ENCODE measurements around the gene PSMA3. TPM values are rescaled to one million over a fixed set of nuclear protein-coding genes. Genes with fewer than 3 reads are reported as not detected.
A peak's percentile ranks its signal among the peaks of the same experiment; 100 is the strongest.

The PSMA3 gene
- polyA plus RNA-seq, 3 donors = 59.9 to 170 (median 147) TPM

DNA sequence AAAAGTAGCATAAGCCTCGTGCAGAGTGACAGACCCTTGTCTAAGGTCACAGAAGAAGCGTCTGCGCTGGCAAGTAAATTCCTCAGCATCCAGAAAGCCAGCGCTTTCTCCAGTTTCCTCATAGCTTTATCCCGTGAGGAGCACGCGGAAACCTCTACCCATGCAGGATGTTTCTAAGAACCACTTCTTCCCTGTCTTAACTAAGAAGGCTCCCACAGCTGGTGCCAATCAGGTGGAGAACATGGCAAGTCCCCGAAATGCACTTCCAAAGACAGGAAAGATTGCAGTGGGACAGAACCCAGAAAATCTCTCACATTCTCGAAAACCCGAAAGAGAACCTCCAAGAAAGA is 52.7 kb downstream of the PSMA3 start:
- peak; percentile 21 to 57 (median 43) for DNase-seq
- Histone ChIP-seq H3K4me3 (replicated peaks in 1 of 3; ENCODE audit: low read depth in 2 of 3, low read length in 3 of 3) (peak overlapping the region; percentile 55 to 95 (median 73)), H3K9me3 (replicated peaks in 1 of 2; ENCODE audit: control insufficient read depth in 1 of 2, insufficient read depth in 1 of 2, low read length in 2 of 2) (no peaks in the 10 kb centered on the region), H3K27me3 (ENCODE audit: control insufficient read depth in 2 of 2, insufficient read depth in 2 of 2, low read length in 2 of 2) (no peaks in the 10 kb centered on the region), H3K36me3 (replicated peaks in 1 of 2; ENCODE audit: control insufficient read depth in 1 of 2, insufficient read depth in 2 of 2, low read length in 2 of 2) (peaks cover 37 to 51% of the 10 kb centered on the region in 2 donors), H3K79me2 (ENCODE audit: insufficient read depth, low read length) (peaks cover 90% of the 10 kb centered on the region), H2AFZ (ENCODE audit: insufficient read depth, low read depth, low read length, poor library complexity, severe bottlenecking) (peak overlapping the region; percentile 66), H3K4me2 (replicated peaks; ENCODE audit: extremely low read depth, low read length, poor library complexity, severe bottlenecking) (peak overlapping the region; percentile 75), H3K27ac (ENCODE audit: low read depth in 1 of 2, low read length in 2 of 2) (peak overlapping the region; percentile 90), H4K20me1 (ENCODE audit: insufficient read depth, low read length) (peaks cover 83% of the 10 kb centered on the region), H3K9ac (ENCODE audit: insufficient read depth, low read length, poor library complexity, severe bottlenecking) (peak overlapping the region; percentile 76), H3K4me1 (ENCODE audit: control insufficient read depth in 1 of 2, insufficient read depth in 2 of 2, low read length in 2 of 2) (peaks cover 14 to 32% of the 10 kb centered on the region in 2 donors)
- Mint-ChIP-seq H3K9me3 (peaks cover 0 to 1% (median 0%) of the 10 kb centered on the region in 7 donors), H3K36me3 (peaks cover 36 to 46% of the 10 kb centered on the region in 2 donors), H3K4me3 (no peak overlapping the region), H3K27me3 (ENCODE audit: low read depth in 3 of 3) (no peaks in the 10 kb centered on the region), H3K27ac (no peak overlapping the region), H3K4me1 (peaks cover 32% of the 10 kb centered on the region)
- TF ChIP-seq CTCF (IDR thresholded peaks at IDR 0.05) = no peak
- WGBS (ENCODE audit: insufficient coverage) = 0% methylated on average over 10 of the region's 10 CpGs
- intact Hi-C loops (cut with micrococcal nuclease) = loop anchor here (5.0 to 10.0 kb wide), 2 partner anchors 55 to 127 kb away; partner anchors contain the start of genes KIAA0586 (in 1 of the 2), PSMA3 (in 1 of the 2) and TIMM9 (in 1 of the 2)

DNA sequence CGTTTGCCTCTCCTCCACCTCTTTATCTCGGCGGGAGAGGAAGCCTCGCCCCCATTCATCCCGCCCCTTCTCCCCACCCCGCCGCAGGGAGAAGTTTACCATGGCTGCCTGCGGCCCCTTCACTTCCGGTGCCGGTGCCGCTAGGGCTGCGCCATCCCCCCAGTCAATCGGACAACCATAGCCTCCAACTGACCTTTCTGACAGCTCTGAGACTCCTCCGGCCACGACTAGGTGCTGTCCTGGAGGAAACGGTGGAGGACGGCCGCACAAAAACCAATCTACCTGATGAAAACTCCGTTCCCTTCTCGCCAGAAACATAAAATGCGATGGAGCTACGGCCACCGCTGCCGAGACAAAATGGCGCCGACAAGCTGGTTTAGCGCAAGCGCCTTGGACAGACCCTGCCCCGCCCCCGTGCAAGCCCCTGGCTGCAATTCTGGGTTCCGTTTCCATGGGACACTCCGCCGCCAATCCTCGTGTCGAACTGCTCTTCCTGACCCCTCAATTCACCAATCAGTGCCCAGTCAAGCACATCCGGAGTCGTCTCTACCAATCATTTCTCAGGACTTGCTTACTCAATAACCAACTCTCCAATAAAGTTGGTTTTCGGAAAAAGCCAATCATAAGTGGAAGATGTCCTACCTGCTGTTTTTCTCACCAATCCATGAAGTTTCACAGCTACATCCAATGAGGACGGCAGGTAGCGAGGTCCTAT is 53.3 kb downstream of the PSMA3 start:
- Histone ChIP-seq H3K4me3 (replicated peaks in 1 of 3; ENCODE audit: low read depth in 2 of 3, low read length in 3 of 3) (peak overlapping the region; percentile 86 to 97 (median 95)), H3K36me3 (replicated peaks in 1 of 2; ENCODE audit: control insufficient read depth in 1 of 2, insufficient read depth in 2 of 2, low read length in 2 of 2) (peaks cover 36 to 51% of the 10 kb centered on the region in 2 donors), H4K20me1 (ENCODE audit: insufficient read depth, low read length) (peaks cover 83% of the 10 kb centered on the region), H2AFZ (ENCODE audit: insufficient read depth, low read depth, low read length, poor library complexity, severe bottlenecking) (peak overlapping the region; percentile 88), H3K4me1 (ENCODE audit: control insufficient read depth in 1 of 2, insufficient read depth in 2 of 2, low read length in 2 of 2) (peaks cover 14 to 32% of the 10 kb centered on the region in 2 donors), H3K27me3 (ENCODE audit: control insufficient read depth in 2 of 2, insufficient read depth in 2 of 2, low read length in 2 of 2) (no peaks in the 10 kb centered on the region), H3K9me3 (replicated peaks in 1 of 2; ENCODE audit: control insufficient read depth in 1 of 2, insufficient read depth in 1 of 2, low read length in 2 of 2) (no peaks in the 10 kb centered on the region), H3K27ac (ENCODE audit: low read depth in 1 of 2, low read length in 2 of 2) (peak overlapping the region; percentile 90), H3K9ac (ENCODE audit: insufficient read depth, low read length, poor library complexity, severe bottlenecking) (peak overlapping the region; percentile 86), H3K79me2 (ENCODE audit: insufficient read depth, low read length) (peaks cover 90% of the 10 kb centered on the region), H3K4me2 (replicated peaks; ENCODE audit: extremely low read depth, low read length, poor library complexity, severe bottlenecking) (peak overlapping the region; percentile 93)
- H3K27me3 Mint-ChIP-seq (ENCODE audit: low read depth in 3 of 3) = no peaks in the 10 kb centered on the region
- intact Hi-C loops (cut with micrococcal nuclease) = loop anchor here (2.0 to 10.0 kb wide), 3 partner anchors 53 to 127 kb away; partner anchors contain the start of genes PSMA3 (in 2 of the 2), KIAA0586 (in 1 of the 2) and TIMM9 (in 1 of the 2)
- peaks cover 0 to 1% (median 0%) of the 10 kb centered on the region in 7 donors for H3K9me3 Mint-ChIP-seq
- WGBS (ENCODE audit: insufficient coverage) = 0% methylated on average over 28 of the region's 40 CpGs
- H3K27ac Mint-ChIP-seq = no peak overlapping the region
- H3K4me3 Mint-ChIP-seq = no peak overlapping the region
- peaks cover 31 to 45% of the 10 kb centered on the region in 2 donors for H3K36me3 Mint-ChIP-seq
- TF ChIP-seq CTCF (IDR thresholded peaks at IDR 0.05) = no peak
- peak; percentile 100 for DNase-seq
- H3K4me1 Mint-ChIP-seq = peaks cover 32% of the 10 kb centered on the region

All from CD14-positive monocyte (primary cell).